ENCODE data around the gene HPN.

- TF ChIP-seq NFIC (IDR thresholded peaks at IDR 0.05) (no peak), EP300 (IDR thresholded peaks at IDR 0.05; ENCODE audit: borderline replicate concordance) (no peak), MAX (IDR thresholded peaks at IDR 0.05) (no peak), YY1 (IDR thresholded peaks at IDR 0.05; ENCODE audit: low read depth) (no peak)
Observed at GRCh38 chr19:35045667-35046300, 4.3 kb downstream of the HPN start.

Measured in Ishikawa (cell line).